Chondrocyte (in vitro differentiated cells): Measurements from ENCODE around the gene TSPAN7. TPM values are rescaled to one million over a fixed set of nuclear protein-coding genes. Genes with fewer than 3 reads are reported as not detected.

Source experiments
- DNase-seq: peaks from one replicate; pipeline ENCODE4 v3.0.0; 2021; ENCODE audit warnings: mixed read lengths, low spot score
- H3K27ac Mint-ChIP-seq: one replicate; pipeline ENCODE4 v1.8.0; 2021; ENCODE audit warnings: mild to moderate bottlenecking, moderate library complexity, mixed read lengths; ENCODE audit not compliant: unreplicated experiment
- H3K27me3 Mint-ChIP-seq: 2 replicates; pipeline ENCODE4 v1.8.0; 2021; ENCODE audit warnings: low read depth, mixed read lengths
- H3K36me3 Mint-ChIP-seq: 2 replicates; pipeline ENCODE4 v1.8.0; 2021; ENCODE audit warnings: low read depth, mixed read lengths
- H3K4me1 Mint-ChIP-seq: 2 replicates; pipeline ENCODE4 v1.8.0; 2021; ENCODE audit warnings: low read depth, mild to moderate bottlenecking, mixed read lengths
- H3K4me3 Mint-ChIP-seq: one replicate; pipeline ENCODE4 v1.8.0; 2021; ENCODE audit warnings: mild to moderate bottlenecking, moderate library complexity, mixed read lengths; ENCODE audit not compliant: unreplicated experiment
- H3K9me3 Mint-ChIP-seq: 2 replicates; pipeline ENCODE4 v1.8.0; 2021; ENCODE audit warnings: low read depth, mixed read lengths
- total RNA-seq: library from RNA; stranded (reverse); gene quantifications from 3 replicates; pipeline ENCODE4 v1.2.1, GENCODE V29; 2021
- TF ChIP-seq, protein P1 (sequence below): fragments of 200-600 bp; sonication (generic); IDR thresholded peaks from 2 replicates; pipeline ENCODE4 v1.5.0; 2021; ENCODE audit warnings: antibody characterized with exemption, mild to moderate bottlenecking, moderate library complexity

Gene TSPAN7
- total RNA-seq, 1 donor from 2014 or later = not detected

DNA sequence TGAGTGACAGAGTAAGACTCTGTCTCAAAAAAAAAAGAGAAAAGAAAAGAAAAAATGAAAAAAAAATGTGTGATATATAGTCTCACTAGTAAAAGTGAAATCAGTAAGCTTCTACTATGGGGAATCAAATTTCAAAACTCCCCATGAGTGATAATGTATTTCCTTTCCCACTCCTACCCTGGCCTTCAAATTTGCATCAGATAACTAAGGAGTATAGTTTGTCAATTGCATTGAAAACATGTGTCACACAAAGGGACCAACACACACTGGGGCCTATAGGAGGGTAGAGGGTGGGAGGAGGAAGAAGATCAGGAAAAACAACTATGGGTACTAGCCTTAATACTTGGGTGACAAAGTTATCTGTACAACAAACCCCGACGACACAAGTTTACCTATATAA, 118.4 kb downstream of the TSPAN7 start:
- no peak overlapping the region for H3K27ac Mint-ChIP-seq
- H3K36me3 Mint-ChIP-seq = no peaks in the 10 kb centered on the region
- peaks cover 7% of the 10 kb centered on the region for H3K27me3 Mint-ChIP-seq
- DNase-seq = no peak
- no peaks in the 10 kb centered on the region for H3K9me3 Mint-ChIP-seq
- H3K4me1 Mint-ChIP-seq = no peaks in the 10 kb centered on the region
- H3K4me3 Mint-ChIP-seq = no peak overlapping the region
- TF ChIP-seq, protein P1, sequence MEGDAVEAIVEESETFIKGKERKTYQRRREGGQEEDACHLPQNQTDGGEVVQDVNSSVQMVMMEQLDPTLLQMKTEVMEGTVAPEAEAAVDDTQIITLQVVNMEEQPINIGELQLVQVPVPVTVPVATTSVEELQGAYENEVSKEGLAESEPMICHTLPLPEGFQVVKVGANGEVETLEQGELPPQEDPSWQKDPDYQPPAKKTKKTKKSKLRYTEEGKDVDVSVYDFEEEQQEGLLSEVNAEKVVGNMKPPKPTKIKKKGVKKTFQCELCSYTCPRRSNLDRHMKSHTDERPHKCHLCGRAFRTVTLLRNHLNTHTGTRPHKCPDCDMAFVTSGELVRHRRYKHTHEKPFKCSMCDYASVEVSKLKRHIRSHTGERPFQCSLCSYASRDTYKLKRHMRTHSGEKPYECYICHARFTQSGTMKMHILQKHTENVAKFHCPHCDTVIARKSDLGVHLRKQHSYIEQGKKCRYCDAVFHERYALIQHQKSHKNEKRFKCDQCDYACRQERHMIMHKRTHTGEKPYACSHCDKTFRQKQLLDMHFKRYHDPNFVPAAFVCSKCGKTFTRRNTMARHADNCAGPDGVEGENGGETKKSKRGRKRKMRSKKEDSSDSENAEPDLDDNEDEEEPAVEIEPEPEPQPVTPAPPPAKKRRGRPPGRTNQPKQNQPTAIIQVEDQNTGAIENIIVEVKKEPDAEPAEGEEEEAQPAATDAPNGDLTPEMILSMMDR = no peak

DNA sequence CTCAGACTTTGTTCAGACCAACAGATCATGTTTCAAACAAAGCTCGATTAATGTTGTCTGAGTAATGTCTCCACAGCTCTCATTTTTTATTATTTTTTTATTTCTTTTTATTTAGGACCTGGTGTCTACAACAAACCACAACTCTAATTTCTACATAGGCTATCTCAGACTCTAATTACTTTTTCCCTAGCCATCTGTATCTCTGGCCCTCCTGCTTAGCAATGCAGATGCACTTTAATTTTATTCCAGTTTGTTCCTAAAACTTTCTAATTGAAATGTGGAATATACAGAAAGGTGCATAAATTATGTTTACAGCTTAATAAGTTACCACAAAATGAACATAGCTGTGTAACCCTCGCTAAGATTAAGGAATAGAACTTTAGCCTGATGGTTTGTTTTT, 120.8 kb downstream of the TSPAN7 start:
- Mint-ChIP-seq H3K4me3 (no peak overlapping the region), H3K27me3 (peaks cover 6% of the 10 kb centered on the region), H3K9me3 (no peaks in the 10 kb centered on the region), H3K27ac (no peak overlapping the region), H3K4me1 (no peaks in the 10 kb centered on the region), H3K36me3 (no peaks in the 10 kb centered on the region)
- no peak for DNase-seq
- TF ChIP-seq, protein P1 = no peak

DNA sequence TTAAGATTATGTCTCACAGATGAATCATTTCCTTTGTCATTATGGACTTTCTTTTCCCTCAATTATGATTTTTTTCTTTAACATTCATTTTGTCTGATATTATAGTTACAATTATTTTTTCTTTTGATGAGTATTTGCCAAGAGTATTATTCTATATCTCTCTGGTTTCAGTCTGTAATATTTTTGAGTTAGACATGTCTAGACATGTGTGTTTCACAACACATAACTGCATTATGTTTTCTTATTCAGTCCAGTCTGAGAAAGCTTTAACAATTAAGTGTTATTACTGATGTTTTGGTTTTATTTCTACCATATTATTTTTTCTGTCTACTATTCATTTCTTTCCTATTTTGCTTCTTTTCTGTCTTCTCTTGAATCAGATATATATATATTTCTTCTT, 131.6 kb downstream of the TSPAN7 start:
- no peaks in the 10 kb centered on the region for H3K27me3 Mint-ChIP-seq
- H3K9me3 Mint-ChIP-seq = peaks cover 11% of the 10 kb centered on the region
- H3K4me1 Mint-ChIP-seq = no peaks in the 10 kb centered on the region
- H3K4me3 Mint-ChIP-seq = no peak overlapping the region
- H3K36me3 Mint-ChIP-seq = no peaks in the 10 kb centered on the region
- TF ChIP-seq, protein P1 = no peak
- no peak for DNase-seq
- no peak overlapping the region for H3K27ac Mint-ChIP-seq

DNA sequence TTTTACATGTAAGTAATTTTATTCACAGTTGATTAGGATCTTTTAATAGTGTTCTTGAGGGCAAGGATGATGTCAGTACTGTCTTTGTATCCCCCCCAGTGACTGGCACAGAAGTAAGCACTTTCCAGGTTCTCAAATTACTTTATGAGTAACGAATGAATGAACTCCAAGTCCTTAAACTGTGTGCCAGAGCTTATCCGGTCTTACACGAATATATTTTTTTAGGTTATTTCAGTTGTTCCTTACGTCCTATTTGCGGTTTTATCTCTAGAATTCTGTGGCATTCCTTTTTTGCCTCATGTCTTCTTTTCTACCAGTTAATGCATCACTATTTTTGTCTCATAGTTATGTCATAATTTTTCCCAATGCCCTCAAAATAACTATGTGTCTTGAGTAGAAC, 133.1 kb downstream of the TSPAN7 start:
- no peak overlapping the region for H3K4me3 Mint-ChIP-seq
- H3K27ac Mint-ChIP-seq = no peak overlapping the region
- no peaks in the 10 kb centered on the region for H3K36me3 Mint-ChIP-seq
- no peak for DNase-seq
- H3K9me3 Mint-ChIP-seq = peaks cover 11% of the 10 kb centered on the region
- H3K27me3 Mint-ChIP-seq = no peaks in the 10 kb centered on the region
- TF ChIP-seq, protein P1 = no peak
- no peaks in the 10 kb centered on the region for H3K4me1 Mint-ChIP-seq

GRCh38 chrX:38697461-38697860, 136.1 kb downstream of the TSPAN7 start:
- H3K4me1 Mint-ChIP-seq = no peaks in the 10 kb centered on the region
- H3K9me3 Mint-ChIP-seq = peaks cover 8% of the 10 kb centered on the region
- H3K4me3 Mint-ChIP-seq = no peak overlapping the region
- H3K27me3 Mint-ChIP-seq = no peaks in the 10 kb centered on the region
- TF ChIP-seq, protein P1 = no peak
- no peak overlapping the region for H3K27ac Mint-ChIP-seq
- H3K36me3 Mint-ChIP-seq = no peaks in the 10 kb centered on the region
- DNase-seq = no peak
